Panc1 (cell line): ENCODE data around the gene FECH.

Experiments
- POLR2AphosphoS5 ChIP-seq: IDR thresholded peaks from 2 replicates; pipeline ENCODE4 v1.6.1; 2012; ENCODE audit warnings: mild to moderate bottlenecking, low read depth, low read length, moderate library complexity
- TF ChIP-seq, protein P1 (sequence below): fragments of 450-650 bp; IDR thresholded peaks from 2 replicates; pipeline ENCODE4 v1.5.1; 2017; ENCODE audit warnings: mild to moderate bottlenecking

DNA sequence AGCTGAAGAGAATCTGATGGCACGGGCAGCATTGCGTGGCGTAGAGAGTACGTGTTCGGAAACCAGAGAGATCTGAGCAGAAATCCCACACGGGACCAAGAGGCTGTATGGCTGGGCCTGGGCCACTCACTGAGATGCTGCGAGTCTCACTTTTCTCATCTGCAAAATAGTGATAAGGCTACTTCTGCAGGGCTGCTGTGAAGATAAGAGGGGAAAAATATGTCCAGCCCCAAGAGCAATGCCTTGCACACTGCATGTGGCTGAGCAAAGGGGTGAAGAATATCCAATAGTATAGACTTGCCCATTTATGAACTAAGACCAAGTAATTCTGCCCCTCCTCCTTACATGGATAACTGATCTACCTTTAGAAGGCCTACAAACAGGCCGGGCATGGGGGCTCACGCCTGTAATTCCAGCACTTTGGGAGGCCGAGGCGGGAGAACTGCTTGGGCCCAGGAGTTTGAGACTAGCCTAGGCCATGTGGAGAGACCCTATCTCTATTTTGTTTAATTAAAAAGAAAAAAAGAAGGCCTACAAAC, 3.1 kb downstream of the FECH start:
- TF ChIP-seq, protein P1, sequence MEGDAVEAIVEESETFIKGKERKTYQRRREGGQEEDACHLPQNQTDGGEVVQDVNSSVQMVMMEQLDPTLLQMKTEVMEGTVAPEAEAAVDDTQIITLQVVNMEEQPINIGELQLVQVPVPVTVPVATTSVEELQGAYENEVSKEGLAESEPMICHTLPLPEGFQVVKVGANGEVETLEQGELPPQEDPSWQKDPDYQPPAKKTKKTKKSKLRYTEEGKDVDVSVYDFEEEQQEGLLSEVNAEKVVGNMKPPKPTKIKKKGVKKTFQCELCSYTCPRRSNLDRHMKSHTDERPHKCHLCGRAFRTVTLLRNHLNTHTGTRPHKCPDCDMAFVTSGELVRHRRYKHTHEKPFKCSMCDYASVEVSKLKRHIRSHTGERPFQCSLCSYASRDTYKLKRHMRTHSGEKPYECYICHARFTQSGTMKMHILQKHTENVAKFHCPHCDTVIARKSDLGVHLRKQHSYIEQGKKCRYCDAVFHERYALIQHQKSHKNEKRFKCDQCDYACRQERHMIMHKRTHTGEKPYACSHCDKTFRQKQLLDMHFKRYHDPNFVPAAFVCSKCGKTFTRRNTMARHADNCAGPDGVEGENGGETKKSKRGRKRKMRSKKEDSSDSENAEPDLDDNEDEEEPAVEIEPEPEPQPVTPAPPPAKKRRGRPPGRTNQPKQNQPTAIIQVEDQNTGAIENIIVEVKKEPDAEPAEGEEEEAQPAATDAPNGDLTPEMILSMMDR: no peak
- no peak for TF ChIP-seq POLR2AphosphoS5
